RWPE1 (cell line): Measurements from ENCODE around the gene MINDY3.

Source experiments
- CTCF ChIA-PET: fragments of 350-600 bp; sonication (Branson Sonifier 250); formaldehyde crosslinking; extraction: SDS; loops from one replicate; lab custom pipeline; 2021; lab: Yijun Ruan, JAX
- POLR2A ChIA-PET: fragments of 400-600 bp; formaldehyde crosslinking; extraction: SDS; loops from one replicate; lab custom pipeline; 2020; ENCODE audit warnings: antibody characterized with exemption; ENCODE audit not compliant: low non-redundant PET; lab: Yijun Ruan, JAX
- DNase-seq: peaks from one replicate; pipeline ENCODE4 v3.0.0; 2012; ENCODE audit warnings: low spot score
- H3K27ac ChIP-seq: fragments of 450-650 bp; 2 replicates; pipeline ENCODE4 v1.5.1; 2017
- TF ChIP-seq, protein P1 (sequence below): fragments of 450-650 bp; conservative IDR thresholded peaks from 2 replicates; pipeline ENCODE4 v1.5.1; 2017; ENCODE audit warnings: low read depth, mild to moderate bottlenecking

MINDY3 gene

DNA sequence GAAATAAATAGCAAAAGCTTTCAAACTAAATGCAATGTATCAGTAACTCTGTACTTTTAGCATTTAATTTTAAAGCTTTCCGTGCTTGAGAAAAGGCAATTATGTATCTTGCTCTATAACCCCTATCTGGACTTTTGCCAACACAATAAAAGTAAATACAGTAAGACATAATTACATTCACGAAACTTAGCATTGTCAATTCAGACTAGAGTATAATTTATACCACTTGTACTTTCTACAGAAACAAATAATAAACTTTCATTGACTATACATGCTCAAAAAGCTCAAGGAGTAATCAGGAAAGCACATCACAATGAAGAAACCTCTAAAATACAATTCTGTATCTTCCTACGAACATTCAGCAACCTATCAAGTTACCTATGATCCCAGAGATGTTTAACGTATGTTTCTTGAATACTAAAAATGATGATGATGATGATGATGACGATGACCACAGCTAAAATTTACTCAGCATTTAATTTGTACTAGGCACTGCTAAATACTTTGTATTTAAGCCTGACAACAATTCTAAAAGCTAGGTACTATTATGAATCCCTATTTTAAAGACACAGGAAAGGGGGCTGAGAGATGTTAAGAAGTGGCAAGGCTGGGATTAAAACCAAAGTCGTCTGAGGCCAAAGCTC is 44.9 kb downstream of the MINDY3 start:
- no peak overlapping the region for H3K27ac ChIP-seq
- ChIA-PET CTCF (interaction anchor here (0.5 kb wide), 2 partner anchors 653 to 936 kb away, joined by 3 read pairs; no protein-coding TSS in a partner anchor), POLR2A (no interaction called here)
- TF ChIP-seq, protein P1, sequence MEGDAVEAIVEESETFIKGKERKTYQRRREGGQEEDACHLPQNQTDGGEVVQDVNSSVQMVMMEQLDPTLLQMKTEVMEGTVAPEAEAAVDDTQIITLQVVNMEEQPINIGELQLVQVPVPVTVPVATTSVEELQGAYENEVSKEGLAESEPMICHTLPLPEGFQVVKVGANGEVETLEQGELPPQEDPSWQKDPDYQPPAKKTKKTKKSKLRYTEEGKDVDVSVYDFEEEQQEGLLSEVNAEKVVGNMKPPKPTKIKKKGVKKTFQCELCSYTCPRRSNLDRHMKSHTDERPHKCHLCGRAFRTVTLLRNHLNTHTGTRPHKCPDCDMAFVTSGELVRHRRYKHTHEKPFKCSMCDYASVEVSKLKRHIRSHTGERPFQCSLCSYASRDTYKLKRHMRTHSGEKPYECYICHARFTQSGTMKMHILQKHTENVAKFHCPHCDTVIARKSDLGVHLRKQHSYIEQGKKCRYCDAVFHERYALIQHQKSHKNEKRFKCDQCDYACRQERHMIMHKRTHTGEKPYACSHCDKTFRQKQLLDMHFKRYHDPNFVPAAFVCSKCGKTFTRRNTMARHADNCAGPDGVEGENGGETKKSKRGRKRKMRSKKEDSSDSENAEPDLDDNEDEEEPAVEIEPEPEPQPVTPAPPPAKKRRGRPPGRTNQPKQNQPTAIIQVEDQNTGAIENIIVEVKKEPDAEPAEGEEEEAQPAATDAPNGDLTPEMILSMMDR, result no peak
- no peak for DNase-seq

DNA sequence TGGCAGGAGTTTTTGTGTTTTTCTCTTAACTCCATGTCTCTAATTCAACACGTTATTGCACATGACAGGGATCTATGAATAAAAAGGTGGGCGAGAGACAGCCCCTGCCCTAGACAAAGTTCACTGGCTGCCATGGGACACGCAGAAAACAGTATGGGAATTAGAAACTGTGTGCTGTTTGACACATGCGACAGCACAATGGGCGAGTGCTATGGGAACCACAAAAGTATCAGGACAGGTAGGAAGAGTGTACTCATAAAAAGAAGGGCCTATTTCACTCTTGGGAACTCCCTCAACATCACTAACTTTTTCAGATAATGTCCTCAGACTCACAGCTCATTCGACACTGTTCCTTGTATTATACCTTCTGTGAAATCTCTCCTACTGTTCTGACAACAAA is 45.7 kb downstream of the MINDY3 start:
- TF ChIP-seq, protein P1, result no peak
- POLR2A ChIA-PET, result no interaction called here
- no peak overlapping the region for H3K27ac ChIP-seq
- no peak for DNase-seq
- CTCF ChIA-PET, result no interaction called here

DNA sequence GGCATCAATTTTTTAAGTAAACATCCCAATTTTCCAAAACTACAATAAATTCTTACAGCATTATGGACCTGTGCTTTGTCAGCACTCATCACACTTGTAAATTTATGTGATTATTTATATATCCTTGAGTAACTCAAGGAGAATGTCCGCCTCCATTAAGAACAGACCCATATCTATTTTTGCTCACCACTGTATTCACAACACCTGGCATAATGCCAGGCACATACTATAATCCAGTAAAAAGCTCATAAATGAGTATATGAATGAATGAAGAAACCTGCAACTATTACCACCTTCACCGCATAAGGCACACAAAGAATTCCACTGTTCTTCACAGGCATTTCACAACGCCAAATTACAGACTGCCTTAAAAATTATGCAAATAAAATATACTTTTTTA is 46.9 kb downstream of the MINDY3 start:
- no peak for DNase-seq
- H3K27ac ChIP-seq, result no peak overlapping the region
- TF ChIP-seq, protein P1, result no peak
- CTCF ChIA-PET, result no interaction called here
- POLR2A ChIA-PET, result no interaction called here

DNA sequence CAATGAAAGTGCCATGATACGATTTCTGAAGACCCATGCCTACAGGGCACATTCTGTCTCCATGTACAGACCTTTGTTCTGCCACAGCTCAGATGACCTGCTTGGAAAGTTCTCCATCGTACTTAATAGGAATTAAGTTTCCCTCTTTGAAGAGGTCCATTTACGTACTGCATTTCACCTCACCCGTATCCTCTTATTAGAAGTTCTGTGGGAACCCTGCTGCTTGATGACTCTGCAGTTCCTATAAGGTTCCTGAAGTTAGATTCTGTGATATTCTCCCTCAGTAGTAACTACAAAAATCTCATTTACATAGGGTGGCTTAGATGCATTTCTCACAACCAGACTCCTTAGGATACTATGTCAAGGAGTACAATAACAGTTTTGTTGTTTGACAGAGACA is 50.9 kb downstream of the MINDY3 start:
- POLR2A ChIA-PET, result no interaction called here
- CTCF ChIA-PET, result no interaction called here
- no peak for DNase-seq
- H3K27ac ChIP-seq, result no peak overlapping the region
- TF ChIP-seq, protein P1, result no peak

DNA sequence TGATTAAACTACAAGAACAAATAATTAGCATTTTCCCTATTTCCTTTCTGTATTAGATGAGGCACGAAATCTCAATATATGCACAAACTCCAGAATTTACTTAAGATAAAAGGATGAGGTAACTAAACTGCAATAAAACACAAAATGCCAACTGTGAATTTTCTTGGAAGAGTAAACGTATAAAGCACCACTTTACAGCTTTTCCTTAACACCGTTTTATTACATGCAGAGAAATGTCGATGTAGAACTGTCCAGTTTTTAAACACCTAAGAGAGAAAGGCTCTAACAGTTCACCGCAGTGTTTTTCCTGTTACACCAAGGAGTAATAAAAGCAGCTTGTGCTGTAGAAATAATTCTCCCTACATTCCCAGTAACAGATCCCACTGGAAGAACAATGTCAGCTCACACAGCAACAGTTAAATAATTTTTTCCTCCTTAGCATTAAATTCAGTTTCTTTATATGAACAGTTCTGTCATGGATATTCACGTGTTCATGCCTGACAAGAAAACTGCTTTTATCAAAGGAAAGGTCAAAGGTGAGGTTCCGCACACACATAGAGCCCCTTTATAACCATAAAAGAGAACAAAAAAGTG is 52.0 kb downstream of the MINDY3 start:
- TF ChIP-seq, protein P1, result no peak
- DNase-seq, result no peak
- ChIA-PET CTCF (no interaction called here), POLR2A (interaction anchor here (0.5 kb wide), 1 partner anchor 631 kb away, joined by 3 read pairs; no protein-coding TSS in a partner anchor)
- no peak overlapping the region for H3K27ac ChIP-seq

DNA sequence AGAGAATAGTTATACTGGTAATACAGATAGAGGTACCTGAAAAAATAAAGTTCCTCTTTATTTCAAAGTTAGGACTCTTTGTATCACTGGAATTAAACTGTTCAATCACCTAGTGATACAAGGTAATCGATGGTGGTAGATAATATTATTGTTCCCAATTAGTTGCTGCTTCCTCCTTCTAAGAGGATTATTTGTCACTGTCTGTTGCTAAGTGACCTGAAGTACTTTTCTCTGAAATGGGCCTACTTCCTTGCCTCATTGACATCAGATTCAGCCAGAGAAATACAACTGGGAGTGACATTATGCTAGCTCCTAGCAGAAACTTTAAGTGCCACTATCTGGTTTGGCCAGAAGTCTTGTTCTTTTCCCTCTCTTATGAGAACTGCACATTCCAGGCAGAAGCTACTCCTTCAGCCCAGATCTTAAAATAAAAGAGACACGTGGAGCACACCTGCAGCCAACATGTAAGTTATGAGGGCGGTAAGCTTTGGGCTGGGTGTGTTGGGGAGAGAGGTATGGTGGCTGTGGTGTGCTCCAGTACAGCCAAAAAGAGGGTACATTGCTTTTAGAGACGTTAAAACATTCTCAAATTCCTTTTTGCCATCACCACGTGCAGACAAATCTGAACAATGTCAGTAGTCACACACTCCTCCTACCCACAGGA is 54.8 kb downstream of the MINDY3 start:
- TF ChIP-seq, protein P1, result no peak
- ChIA-PET CTCF (no interaction called here), POLR2A (no interaction called here)
- no peak overlapping the region for H3K27ac ChIP-seq
- no peak for DNase-seq
